KMS-11 (cell line): ENCODE results near the gene GATA2.
A peak's percentile ranks its signal among the peaks of the same experiment; 100 is the strongest.

Source experiments
- H2AFZ ChIP-seq: fragments of 200-600 bp; sonication (generic); 2 replicates; pipeline ENCODE4 v1.6.1; 2016; ENCODE audit warnings: antibody characterized with exemption, mixed run types, low read depth
- H3K27ac ChIP-seq: fragments of 200-600 bp; sonication (generic); 2 replicates; pipeline ENCODE4 v1.6.1; 2016; ENCODE audit warnings: mild to moderate bottlenecking, mixed run types
- H3K27me3 ChIP-seq: fragments of 200-600 bp; sonication (generic); 2 replicates; pipeline ENCODE4 v1.6.1; 2017; ENCODE audit warnings: mild to moderate bottlenecking, low read depth, mixed run types, moderate library complexity; ENCODE audit not compliant: insufficient read depth
- H3K36me3 ChIP-seq: fragments of 200-600 bp; sonication (generic); 2 replicates; pipeline ENCODE4 v1.6.1; 2017; ENCODE audit warnings: mild to moderate bottlenecking, mixed run types; ENCODE audit not compliant: insufficient read depth
- H3K4me1 ChIP-seq: fragments of 200-600 bp; sonication (generic); 2 replicates; pipeline ENCODE4 v1.6.1; 2016; ENCODE audit warnings: mild to moderate bottlenecking, low read depth, mixed run types; ENCODE audit not compliant: poor library complexity, severe bottlenecking
- H3K4me2 ChIP-seq: fragments of 200-600 bp; sonication (generic); 2 replicates; pipeline ENCODE4 v1.7.0; 2016; ENCODE audit warnings: mild to moderate bottlenecking, mixed run types
- H3K4me3 ChIP-seq: fragments of 200-600 bp; sonication (generic); IDR thresholded peaks from 2 replicates; pipeline ENCODE4 v1.6.1; 2017; ENCODE audit warnings: low read depth, low read length, mixed read lengths; ENCODE audit not compliant: insufficient read depth
- H3K79me2 ChIP-seq: fragments of 200-600 bp; sonication (generic); 2 replicates; pipeline ENCODE4 v1.6.1; 2016; ENCODE audit warnings: low read depth, mixed run types; ENCODE audit not compliant: insufficient read depth
- H3K9ac ChIP-seq: fragments of 200-600 bp; sonication (generic); 2 replicates; pipeline ENCODE4 v1.6.1; 2016; ENCODE audit warnings: mild to moderate bottlenecking, mixed run types
- H4K20me1 ChIP-seq: fragments of 200-600 bp; sonication (generic); 2 replicates; pipeline ENCODE4 v1.6.1; 2016; ENCODE audit warnings: mild to moderate bottlenecking, mixed run types; ENCODE audit not compliant: insufficient read depth
- TF ChIP-seq, protein P1 (sequence below): fragments of 200-600 bp; sonication (generic); conservative IDR thresholded peaks from 2 replicates; pipeline ENCODE4 v1.6.1; 2017; ENCODE audit warnings: low read depth, mild to moderate bottlenecking, antibody characterized with exemption, low read length, moderate library complexity, mixed read lengths

GATA2 gene

GRCh38 chr3:128452120-128452519, 40.9 kb downstream of the GATA2 start:
- no peak overlapping the region for H2AFZ ChIP-seq
- H3K4me3 ChIP-seq = no peak overlapping the region
- H3K27me3 ChIP-seq = peaks cover 63% of the 10 kb centered on the region
- no peaks in the 10 kb centered on the region for H3K36me3 ChIP-seq
- H3K79me2 ChIP-seq = no peaks in the 10 kb centered on the region
- no peaks in the 10 kb centered on the region for H4K20me1 ChIP-seq
- TF ChIP-seq, protein P1, sequence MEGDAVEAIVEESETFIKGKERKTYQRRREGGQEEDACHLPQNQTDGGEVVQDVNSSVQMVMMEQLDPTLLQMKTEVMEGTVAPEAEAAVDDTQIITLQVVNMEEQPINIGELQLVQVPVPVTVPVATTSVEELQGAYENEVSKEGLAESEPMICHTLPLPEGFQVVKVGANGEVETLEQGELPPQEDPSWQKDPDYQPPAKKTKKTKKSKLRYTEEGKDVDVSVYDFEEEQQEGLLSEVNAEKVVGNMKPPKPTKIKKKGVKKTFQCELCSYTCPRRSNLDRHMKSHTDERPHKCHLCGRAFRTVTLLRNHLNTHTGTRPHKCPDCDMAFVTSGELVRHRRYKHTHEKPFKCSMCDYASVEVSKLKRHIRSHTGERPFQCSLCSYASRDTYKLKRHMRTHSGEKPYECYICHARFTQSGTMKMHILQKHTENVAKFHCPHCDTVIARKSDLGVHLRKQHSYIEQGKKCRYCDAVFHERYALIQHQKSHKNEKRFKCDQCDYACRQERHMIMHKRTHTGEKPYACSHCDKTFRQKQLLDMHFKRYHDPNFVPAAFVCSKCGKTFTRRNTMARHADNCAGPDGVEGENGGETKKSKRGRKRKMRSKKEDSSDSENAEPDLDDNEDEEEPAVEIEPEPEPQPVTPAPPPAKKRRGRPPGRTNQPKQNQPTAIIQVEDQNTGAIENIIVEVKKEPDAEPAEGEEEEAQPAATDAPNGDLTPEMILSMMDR = no peak
- H3K9ac ChIP-seq = no peak overlapping the region
- H3K27ac ChIP-seq = no peak overlapping the region
- no peak overlapping the region for H3K4me2 ChIP-seq
- peaks cover 9% of the 10 kb centered on the region for H3K4me1 ChIP-seq

DNA sequence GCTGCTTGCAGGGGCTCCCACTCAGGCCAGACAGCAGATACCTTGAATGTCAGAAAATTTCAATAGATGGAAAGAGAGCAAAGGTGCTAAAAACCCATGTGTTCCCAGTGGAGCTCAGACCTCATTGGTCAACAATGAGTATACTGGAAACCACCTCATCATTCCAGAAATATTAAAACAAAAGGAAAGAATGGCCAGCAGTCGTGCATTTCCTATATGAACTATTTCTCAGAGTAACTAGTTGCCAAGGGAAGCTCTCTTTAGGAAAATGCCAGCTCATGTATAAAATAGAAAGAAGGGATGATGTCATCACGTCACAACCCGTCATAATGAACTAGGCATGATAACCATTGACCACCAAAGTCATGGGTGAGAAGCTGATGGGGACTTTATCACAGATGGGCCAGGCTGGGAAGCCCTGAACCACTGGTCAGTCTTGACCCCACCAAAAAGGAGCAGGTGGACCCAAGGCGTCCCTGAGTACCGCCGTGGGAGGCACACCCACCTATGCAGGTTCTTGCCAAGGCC, 43.8 kb downstream of the GATA2 start:
- peaks cover 34% of the 10 kb centered on the region for H3K27me3 ChIP-seq
- H3K9ac ChIP-seq = no peak overlapping the region
- no peaks in the 10 kb centered on the region for H3K79me2 ChIP-seq
- no peaks in the 10 kb centered on the region for H4K20me1 ChIP-seq
- H2AFZ ChIP-seq = no peak overlapping the region
- no peak overlapping the region for H3K4me3 ChIP-seq
- H3K27ac ChIP-seq = no peak overlapping the region
- no peaks in the 10 kb centered on the region for H3K36me3 ChIP-seq
- H3K4me1 ChIP-seq = peaks cover 10% of the 10 kb centered on the region
- H3K4me2 ChIP-seq = no peak overlapping the region
- TF ChIP-seq, protein P1 = no peak

- Histone ChIP-seq H3K36me3 (no peaks in the 10 kb centered on the region), H3K9ac (no peak overlapping the region), H3K79me2 (no peaks in the 10 kb centered on the region), H3K27ac (no peak overlapping the region), H3K27me3 (peaks cover 28% of the 10 kb centered on the region), H3K4me3 (no peak overlapping the region), H4K20me1 (no peaks in the 10 kb centered on the region), H3K4me2 (no peak overlapping the region), H2AFZ (no peak overlapping the region), H3K4me1 (peaks cover 10% of the 10 kb centered on the region)
- TF ChIP-seq, protein P1 = no peak
These were observed 44.5 kb downstream of the GATA2 start for GRCh38 chr3:128448491-128448890.

- H3K4me2 ChIP-seq = no peak overlapping the region; the same call in 1 of the 2 replicates
- TF ChIP-seq, protein P1 = no peak
- no peak overlapping the region for H3K9ac ChIP-seq
- no peak overlapping the region for H3K27ac ChIP-seq
- H4K20me1 ChIP-seq = no peaks in the 10 kb centered on the region
- peaks cover 19% of the 10 kb centered on the region for H3K27me3 ChIP-seq
- H3K4me3 ChIP-seq = no peak overlapping the region
- no peaks in the 10 kb centered on the region for H3K36me3 ChIP-seq
- 0 out of 2 replicates have a peak overlapping the region, but pooled peaks have one; percentile 14 for H2AFZ ChIP-seq
- H3K4me1 ChIP-seq = peaks cover 10% of the 10 kb centered on the region
- H3K79me2 ChIP-seq = no peaks in the 10 kb centered on the region
These were observed 45.4 kb downstream of the GATA2 start for GRCh38 chr3:128447561-128448013.
